ENCODE measurements around the gene RMP24.
A peak's percentile ranks its signal among the peaks of the same experiment; 100 is the strongest.
"Not testable (repeated sequence)": the region's sequence is repeated elsewhere in the genome, so short reads cannot be mapped to it uniquely, and the experiment has no call there.

Gene RMP24

DNA sequence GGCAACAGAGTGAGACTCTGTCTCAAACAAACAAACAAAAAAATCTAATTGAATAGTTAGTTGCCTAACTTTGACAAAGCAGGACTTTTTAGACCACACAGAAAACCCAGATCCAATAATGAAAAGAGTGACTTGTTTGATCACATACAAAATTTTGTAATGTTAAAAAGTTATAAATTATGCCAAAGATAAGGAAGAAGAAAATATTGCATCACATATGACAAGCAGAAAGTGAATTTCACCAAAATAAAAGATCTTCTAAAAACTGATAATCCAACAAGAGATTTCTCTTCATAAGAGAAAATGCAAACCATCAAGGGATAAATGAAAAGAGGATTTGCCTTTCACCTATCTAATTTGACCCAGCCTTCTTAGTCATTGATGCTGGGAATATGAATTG lies 2.8 kb upstream of the RMP24 start:
- no peak for DNase-seq

DNA sequence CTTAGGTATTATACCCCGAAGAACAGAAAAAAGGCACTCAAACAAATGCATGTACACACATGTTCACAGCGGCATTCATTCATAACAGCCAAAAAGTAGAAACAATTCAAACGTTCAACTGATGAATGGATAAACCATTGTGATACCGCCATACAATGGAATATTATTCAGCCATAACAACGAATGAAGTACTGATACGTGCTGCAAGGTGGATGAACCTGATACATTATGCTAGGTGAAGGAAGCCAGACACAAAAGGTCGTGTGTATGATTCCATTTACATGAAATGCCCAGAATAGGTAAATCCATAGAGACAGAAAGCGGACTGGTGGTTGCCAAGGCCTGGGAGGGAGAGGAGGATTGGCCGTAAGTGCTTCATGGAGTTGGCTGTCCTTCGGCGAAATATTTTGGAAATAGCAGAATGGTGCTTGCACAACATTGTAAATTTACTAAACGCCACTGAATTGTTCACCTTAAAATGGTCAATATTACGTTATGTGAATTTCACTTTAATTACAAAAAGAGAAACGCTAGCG lies 750 bp upstream of the RMP24 start:
- DNase-seq, result peak in 1 of 2 experiments; percentile 45

DNA sequence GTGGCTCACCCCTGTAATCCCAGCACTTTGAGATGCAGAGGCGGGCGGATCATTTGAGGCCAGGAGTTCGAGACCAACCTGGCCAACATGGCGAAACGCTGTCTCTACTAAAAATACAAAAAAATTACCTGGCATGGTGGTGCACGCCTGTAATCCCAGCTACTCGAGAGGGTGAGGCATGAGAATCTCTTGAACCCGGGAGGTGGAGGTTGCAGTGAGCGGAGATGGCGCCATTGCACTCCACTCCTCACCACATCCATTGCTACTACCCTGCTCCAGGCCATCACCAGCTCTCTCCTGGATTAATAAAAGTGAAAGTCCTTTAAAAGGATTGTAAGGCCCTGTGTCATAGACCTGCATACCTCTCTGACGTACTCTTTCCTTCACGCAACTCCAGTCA lies 1.2 kb downstream of the RMP24 start:
- no peak for DNase-seq

DNA sequence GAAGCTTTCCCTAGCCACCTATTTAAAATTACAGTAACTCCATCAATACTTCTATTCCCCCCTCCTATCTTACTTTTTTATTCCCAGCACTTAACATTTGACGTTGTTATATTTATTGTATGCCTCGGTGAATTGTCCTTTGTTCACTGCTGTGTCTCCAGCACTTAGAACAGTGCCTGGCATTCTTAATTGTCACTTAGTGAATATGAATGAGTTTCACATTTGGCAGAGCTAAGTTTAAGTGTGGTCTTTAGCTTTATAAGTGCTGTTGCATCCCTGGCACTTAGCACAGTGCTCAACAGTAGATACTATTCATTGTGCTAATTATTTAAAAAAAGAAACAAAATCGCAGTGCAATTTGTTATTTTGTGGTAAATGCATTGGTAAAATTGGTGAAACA lies 1.7 kb downstream of the RMP24 start:
- no peak for DNase-seq

DNA sequence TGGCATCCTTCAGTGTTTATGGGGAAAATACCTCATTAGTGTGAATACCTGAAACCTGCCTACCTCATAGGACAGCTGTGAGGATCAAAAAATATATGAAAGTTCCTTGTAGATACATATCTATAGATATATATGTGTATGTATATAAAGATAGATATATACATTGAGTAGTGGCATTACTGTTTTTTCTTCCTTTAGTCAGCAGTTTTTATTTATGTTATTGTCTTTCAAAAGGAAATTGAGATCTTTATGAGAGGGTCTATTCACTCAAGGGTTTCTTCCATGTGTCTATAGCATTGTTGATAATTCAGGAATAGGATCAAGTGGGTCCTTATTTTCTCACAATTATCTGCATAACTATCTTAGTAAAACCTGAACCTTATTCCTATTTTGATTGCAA lies 6.6 kb downstream of the RMP24 start:
- no peak for DNase-seq

DNA sequence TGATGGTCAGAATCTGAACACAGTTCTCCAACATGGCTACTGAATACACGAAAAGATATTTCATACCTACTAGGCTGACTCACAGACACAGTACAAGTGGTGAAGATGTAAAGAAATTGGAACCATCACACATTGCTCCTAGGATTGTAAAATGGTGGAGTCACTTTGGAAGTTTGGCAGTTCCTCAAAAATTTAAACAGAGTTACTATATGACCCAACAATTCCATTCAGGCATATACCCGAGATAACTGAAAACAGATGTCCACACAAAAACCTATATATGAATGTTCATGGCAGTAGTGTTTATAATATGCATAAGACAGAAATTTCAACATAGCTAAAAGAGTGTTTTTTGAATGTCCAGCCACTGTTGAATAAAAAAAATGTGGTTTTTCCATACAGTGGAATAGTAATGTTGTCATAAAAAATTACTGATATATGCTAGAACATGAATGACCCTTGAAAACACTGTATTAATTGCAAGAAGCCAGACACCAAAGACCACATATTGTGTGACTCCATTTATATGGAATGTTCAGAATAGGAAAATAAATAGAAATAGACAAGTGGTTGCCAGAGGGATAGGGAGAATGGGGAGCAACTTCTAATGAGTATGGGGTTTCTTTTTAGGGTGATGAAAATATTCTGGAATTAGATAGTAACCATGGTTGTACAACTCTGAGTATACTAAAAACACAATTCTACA lies 10.1 kb downstream of the RMP24 start:
- no peak for DNase-seq

DNA sequence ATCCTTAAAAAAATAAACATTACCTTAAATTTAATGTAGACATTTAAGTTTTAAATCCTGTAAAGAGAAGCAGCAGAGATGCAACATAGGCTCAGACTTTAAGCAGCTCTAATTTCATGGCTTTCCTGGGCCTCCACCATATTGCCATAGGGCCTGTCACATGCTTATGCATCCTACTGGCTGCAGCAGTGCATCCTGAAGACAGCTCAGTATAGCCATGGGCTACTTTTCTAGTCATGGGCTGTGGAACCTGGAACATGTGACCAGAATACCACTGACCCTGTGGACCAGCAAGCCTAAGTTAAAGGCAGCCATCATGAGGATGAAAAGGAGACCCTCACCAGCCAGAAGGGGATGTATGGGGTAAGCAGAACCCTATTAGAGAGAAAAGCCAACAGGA lies 10.7 kb downstream of the RMP24 start:
- no peak for DNase-seq

DNA sequence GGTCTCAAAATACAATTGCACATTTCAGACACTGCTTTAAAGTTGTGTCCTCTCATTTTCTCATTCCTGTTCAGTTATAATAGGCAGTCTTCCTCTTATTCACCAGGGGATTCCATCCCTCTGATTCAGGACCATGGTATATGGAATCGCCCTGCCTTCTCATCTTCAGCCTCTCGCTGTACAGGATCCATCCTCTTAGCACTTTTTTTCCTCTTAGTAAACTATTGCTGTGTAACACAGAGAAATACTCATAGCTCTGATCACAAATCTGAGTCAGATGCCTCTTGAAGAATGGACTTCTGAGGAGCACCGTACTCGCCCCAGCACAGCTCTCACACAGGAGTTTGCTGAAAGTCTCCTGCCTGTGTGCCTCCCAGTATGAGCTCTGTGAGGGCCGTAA lies 11.3 kb downstream of the RMP24 start:
- no peak for DNase-seq

DNA sequence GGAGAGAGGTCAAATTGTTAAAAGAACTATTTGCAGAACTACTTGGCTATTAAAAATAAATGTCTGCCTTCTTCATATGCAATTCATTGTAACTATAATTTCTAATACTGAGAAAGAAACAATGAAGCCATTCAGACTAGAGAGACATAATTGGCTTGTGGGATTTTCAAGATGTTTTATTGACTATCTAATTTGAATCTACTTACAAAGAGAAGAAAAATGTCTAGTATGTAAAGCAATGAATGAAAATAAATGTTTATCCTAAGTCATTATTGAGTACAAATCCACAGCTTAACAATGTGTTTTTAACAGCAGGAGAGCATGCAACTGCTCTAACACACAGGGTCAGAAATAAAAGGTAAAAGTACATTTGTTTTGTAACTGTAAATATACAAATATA lies 19.2 kb downstream of the RMP24 start:
- DNase-seq, result no peak

DNA sequence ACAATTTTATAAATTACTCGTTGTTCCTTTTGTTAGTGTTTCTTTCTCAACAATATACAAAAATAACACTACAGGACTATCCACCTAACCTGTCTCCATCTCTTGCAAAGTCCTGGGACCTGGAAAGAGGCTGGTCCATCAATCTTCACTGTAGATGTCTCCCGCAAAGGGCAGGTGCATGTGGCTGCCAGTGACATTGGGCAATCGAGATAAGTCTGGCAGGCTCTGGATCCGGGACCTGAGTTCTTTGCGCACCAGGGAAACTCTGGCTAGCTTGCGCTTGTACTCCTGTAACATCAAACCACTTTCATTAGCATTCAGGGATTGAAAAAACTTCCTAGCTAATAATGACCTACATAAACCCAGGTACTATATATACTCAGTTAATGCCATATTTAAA lies 20.5 kb downstream of the RMP24 start:
- DNase-seq, result no peak

DNA sequence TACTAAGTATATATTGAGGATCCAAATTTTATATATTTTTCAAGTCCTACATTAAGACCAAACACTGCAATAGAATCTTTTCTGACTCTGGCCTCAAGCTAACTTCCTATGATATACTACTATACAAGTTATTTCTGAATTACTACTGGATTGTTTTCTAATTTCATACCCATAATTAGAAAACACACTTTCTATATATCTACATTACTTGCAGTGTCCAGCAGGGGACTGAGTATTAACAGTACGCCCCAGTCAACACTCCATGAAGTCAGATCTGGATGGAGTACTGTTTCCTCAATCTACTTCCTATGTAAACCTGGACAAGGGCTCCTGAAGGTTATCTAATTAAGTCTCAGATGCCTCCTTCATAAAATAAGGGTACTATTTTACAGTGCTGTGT lies 26.5 kb downstream of the RMP24 start:
- DNase-seq, result no peak

DNA sequence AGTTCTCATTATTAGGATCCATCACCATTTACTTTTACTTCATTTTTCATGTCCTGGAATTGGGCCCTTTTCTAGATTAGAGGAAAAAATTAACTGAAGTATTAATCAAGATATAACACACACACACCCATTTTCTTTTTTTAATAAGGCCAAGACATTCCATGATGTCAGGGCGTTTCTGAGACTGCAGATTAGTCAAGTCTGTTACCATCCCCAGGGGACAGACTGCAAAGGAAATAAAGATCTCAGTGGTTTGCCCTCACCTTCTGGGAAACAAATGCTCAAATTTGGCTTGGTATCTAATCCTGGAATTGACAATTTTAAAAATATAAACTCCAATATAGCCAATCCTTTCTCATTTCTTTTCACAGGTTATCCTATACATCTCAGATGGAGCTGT lies 27.4 kb downstream of the RMP24 start:
- no peak for DNase-seq

DNA sequence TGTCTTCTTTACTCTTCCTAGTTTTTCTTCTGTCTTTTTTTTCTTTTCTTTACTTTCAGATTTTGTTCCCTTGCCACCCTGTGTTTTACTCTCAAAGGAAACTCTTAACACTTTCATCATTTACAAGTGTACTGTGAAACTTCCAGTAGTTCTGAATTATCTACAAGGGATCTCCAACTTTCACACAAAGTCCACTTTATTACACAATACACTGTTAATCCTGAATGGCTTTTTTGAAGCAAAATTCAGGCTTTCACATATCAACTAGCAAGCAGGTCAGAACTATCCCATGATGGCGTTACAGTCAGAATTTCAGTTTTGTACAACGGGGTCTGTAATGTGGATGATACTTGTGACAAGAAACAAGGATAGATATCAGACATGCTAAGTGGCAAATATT lies 34.5 kb downstream of the RMP24 start:
- no peak for DNase-seq

DNA sequence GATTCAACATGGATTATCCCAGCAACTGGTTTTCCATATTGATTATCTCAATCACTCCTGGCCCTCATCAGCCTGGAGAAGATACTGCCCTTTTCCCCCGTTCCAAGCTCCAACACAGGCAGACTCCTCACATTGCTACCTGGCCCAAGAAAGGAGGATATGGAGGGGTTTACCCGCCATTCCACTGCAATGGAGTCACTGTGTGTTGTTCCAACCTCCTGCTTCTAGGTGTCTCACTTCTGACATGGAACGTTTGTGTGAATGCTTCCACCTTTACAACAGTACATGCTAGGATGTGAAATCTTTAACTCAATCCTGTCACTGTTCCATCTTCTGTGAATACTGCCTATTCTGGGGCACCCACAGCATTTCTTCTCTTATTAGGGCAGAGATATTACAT lies 36.7 kb downstream of the RMP24 start:
- no peak for DNase-seq

DNA sequence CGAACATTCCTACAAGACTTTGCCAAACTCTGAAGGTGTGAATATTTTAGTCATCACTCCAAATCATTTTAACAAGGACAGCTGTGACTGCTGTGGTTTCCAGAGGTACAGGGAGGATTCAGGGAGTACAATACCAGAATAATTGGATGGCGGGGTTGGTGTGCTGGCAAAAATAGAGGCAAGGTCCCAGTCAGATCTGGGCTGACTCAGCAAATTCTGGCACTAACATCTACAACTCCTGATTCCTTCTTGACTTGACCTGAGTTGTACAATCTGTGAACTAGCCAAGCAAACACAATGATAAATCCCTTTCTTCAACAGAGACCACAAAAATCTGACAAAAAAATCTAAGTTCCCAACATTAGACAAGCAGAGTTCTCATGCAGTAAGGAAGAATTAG lies 40.4 kb downstream of the RMP24 start:
- DNase-seq, result no peak

DNA sequence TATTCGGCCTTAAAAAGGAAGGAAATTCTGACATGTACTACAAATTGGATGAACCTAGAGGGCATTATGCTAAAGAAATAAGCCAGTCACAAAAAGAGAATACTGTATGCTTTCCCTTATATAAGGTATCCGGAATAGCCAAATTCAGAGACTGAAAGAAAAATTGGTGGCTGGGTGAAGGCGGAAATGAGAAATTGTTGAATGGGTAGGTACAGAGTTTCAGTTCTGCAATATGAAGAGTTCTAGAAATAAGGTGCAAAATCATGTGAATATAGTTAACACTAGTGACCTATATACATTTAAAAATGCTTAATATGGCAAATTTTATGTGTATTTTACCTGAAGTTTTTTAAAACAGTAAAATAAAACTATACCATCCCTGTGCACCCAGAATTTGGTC lies 43.1 kb downstream of the RMP24 start:
- no peak for DNase-seq

DNA sequence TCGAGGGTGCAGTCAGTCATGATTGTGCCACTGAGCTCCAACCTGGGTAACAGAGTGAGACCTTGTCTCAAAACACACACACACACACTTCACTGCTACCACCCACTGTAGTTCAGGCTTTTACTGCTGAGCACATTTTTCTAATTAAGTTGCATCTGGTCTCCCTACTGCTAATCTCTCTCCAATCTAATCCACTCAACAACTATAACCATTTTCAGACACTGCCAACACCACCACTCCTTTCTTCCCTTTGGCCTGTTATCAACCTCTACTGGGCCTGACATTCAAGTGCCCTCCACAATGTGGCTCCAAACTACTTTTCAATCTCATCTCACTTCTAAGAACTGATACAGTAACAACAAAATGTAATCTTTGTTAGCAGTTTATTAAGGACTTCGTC lies 44.8 kb downstream of the RMP24 start:
- no peak for DNase-seq

DNA sequence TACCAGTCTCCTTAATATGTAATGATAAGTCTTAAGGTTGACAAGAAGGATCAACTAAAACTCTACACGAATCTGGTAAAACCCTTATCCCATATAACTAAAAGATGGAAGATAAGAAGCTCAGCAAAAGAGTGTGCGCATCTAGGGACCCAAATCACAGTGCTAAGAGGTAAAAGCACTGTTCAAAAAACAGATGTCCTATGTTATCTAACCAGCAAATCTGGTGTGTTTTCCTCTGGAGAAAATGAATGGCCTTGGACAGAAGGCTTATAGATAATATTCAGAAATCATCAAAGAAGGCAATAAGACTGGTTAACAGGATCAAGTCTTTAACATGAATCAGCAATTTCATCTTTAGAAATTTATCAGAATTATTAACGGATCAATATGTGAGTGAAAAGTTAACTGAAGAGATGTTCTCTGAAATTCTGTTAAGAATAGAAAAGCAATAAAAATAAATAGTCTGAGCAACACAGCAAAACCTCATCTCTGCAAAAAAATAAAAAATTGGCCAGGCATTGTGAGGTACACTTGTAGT lies 47.8 kb downstream of the RMP24 start:
- DNase-seq, result no peak

DNA sequence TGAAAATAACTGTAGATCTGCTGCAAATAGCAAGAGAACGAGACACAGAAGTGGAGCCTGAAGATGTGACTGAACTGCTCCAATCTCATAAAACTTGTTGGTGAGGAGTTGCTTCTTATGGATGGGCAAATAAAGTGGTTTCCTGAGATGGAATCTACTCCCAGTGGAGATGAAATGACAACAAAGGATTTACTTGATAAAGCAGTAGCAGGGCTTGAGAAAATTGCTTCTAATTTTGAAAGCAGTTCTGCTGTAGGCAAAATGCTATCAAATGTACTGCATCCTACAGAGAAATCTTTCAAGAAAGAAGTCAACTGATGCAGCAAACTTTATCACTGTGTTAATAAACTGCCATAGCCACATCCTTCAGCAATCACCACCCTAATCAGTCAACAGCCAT lies 50.9 kb downstream of the RMP24 start:
- DNase-seq, result no peak

DNA sequence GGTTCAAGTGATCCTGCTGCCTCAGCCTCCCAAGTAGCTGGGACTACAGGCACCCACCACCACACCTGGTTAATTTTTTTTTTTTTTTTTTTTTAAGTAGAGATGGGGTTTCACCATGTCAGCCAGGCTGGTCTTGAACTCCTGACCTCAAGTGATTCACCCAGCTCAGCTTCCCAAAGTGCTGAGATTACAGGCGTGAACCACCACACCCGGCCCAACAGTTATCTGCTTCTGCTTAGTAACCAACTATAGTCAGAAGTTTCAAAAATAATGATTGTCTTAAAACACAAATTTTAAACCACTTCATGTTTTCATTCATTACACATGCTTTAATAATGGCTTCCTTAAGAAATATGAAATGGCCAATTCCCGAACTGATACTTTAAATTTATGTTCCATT lies 51.8 kb downstream of the RMP24 start:
- DNase-seq, result not testable (repeated sequence)

DNA sequence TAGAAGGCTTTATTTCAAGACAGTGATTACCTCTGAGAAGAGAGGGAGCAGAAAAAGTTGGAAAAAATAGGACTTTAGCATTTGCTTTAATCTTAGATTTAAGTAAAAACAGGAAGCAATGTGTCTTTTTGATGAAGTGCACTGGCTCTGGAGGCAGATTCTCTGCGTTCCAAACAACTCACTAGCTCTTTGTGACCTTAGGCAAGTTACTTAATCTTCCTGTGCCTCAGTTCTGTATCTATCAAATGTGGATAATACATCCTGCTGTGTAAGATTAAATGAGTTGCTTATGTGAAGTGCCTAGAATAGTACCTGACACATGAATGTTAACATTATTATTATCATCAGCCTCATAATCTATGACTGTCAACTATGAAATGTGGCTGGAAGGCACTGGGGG lies 52.5 kb downstream of the RMP24 start:
- no peak for DNase-seq

DNA sequence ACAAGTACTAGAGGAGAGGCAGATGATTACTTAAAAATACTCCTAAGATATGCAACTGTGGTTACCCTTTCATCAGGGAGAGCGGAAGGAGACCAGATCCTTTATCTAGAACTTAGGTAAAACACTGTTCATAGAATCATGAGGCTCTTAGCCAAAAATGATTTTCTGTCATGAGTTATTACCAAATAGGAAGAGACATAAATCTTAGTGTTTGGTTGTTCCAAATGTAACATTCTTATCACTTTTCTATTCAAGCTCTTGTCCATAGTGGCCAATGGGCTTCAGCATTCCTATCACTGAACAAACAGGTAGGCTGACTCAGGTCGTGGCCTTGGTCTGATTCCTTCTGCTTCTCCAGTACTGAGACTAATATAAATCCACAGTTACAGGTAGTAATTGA lies 56.4 kb downstream of the RMP24 start:
- DNase-seq, result no peak

Data from activated T-cell treated with anti-CD3 and anti-CD28 coated beads, Interleukin-2, amount 50 U/mL, for 48 hours (primary cell).